Esophagus squamous epithelium (tissue), 5 donors: ENCODE data around the gene SEC23B. TPM values are rescaled to one million over a fixed set of nuclear protein-coding genes. Genes with fewer than 3 reads are reported as not detected.
"Not testable (repeated sequence)": the region's sequence is repeated elsewhere in the genome, so short reads cannot be mapped to it uniquely, and the experiment has no call there.

Source experiments
- DNase-seq: peaks from one replicate; lab custom pipeline; 2025; lab: John Stamatoyannopoulos, UW
- H3K27ac ChIP-seq, 4 donors: fragments of 200-600 bp; sonication (generic); one replicate each; pipeline ENCODE4 v1.5.1; 2016 to 2019; ENCODE audit warnings: mild to moderate bottlenecking in 1 of 4
- H3K27me3 ChIP-seq, 4 donors: fragments of 200-600 bp; sonication (generic); 1 replicate in 3 of 4; 2 replicates in 1 of 4; pipeline versions ENCODE4 v1.5.1 to v1.6.0; 2017 to 2021; ENCODE audit warnings: antibody characterized with exemption in 1 of 4
- H3K36me3 ChIP-seq, 3 donors: fragments of 200-600 bp; sonication (generic); one replicate each; pipeline ENCODE4 v1.5.1; 2016 to 2019
- H3K4me1 ChIP-seq, 3 donors: fragments of 200-600 bp; sonication (generic); one replicate each; pipeline ENCODE4 v1.5.1; 2017 to 2019
- H3K4me3 ChIP-seq, 4 donors: fragments of 200-600 bp; sonication (generic); 1 replicate in 3 of 4; 2 replicates in 1 of 4; pipeline ENCODE4 v1.5.1; 2016 to 2019; ENCODE audit warnings: mild to moderate bottlenecking in 2 of 4, moderate library complexity in 1 of 4
- H3K9me3 ChIP-seq, 3 donors: fragments of 200-600 bp; sonication (generic); one replicate each; pipeline ENCODE4 v1.5.1; 2016 to 2019
- CTCF ChIP-seq, 6 experiments: fragments of 450-650 bp in 4 of 6; fragments of 200-600 bp in 2 of 6; sonication (generic) in 2 of 6; IDR thresholded peaks; one replicate each; pipeline ENCODE4 v1.5.1; 2016 to 2019; ENCODE audit warnings: antibody characterized with exemption in 6 of 6, mild to moderate bottlenecking in 4 of 6, moderate library complexity in 4 of 6
- POLR2A ChIP-seq, 4 donors: fragments of 450-650 bp; IDR thresholded peaks; one replicate each; pipeline ENCODE4 v1.6.1; 2017; ENCODE audit warnings: antibody characterized with exemption in 4 of 4, mild to moderate bottlenecking in 4 of 4, moderate library complexity in 3 of 4
- WGBS, 2 donors: methylation state at CpG; one replicate each; pipeline ENCODE4 v1.1.5; 2018; 5-methylcytosine and 5-hydroxymethylcytosine counted together
- intact Hi-C: fragments of 100-400 bp; cut with DNase I; formaldehyde crosslinking; loops from one replicate; pipeline ENCODE4 v1.15.0; 2022
- total RNA-seq, 4 donors: library from RNA; depleted of rRNA; stranded (reverse); fragments of >200 nt; gene quantifications; one replicate each; pipeline ENCODE4 v1.1.0, GENCODE V29; 2016
- donor health status: DM: yes; HTN: yes; CAD: no.

The SEC23B gene
- total RNA-seq, 4 donors from 2014 or later, result 37.6 to 72.3 (median 43.9) TPM

GRCh38 chr20:18511571-18511970, 3.8 kb downstream of the SEC23B start:
- Histone ChIP-seq H3K36me3 (peaks cover 0 to 73% (median 0%) of the 10 kb centered on the region in 3 donors), H3K27ac (no peak overlapping the region), H3K4me3 (no peak overlapping the region), H3K4me1 (peaks cover 9 to 23% (median 12%) of the 10 kb centered on the region in 3 donors), H3K9me3 (no peaks in the 10 kb centered on the region), H3K27me3 (no peaks in the 10 kb centered on the region)
- intact Hi-C loops, result no loop called here
- TF ChIP-seq CTCF (IDR thresholded peaks at IDR 0.05) (no peak), POLR2A (IDR thresholded peaks at IDR 0.05) (no peak)
- WGBS, 2 donors, result 81 to 87% methylated on average over 1 of the region's 1 CpG
- no peak for DNase-seq

- no peaks in the 10 kb centered on the region for H3K27me3 ChIP-seq
- TF ChIP-seq CTCF (IDR thresholded peaks at IDR 0.05), result no peak
- TF ChIP-seq POLR2A (IDR thresholded peaks at IDR 0.05), result no peak
- DNase-seq, result no peak
- H3K27ac ChIP-seq, result no peak overlapping the region
- peaks cover 8 to 16% (median 10%) of the 10 kb centered on the region in 3 donors for H3K4me1 ChIP-seq
- peaks cover 0 to 89% (median 0%) of the 10 kb centered on the region in 3 donors for H3K36me3 ChIP-seq
- 81 to 85% methylated on average over 7 of the region's 7 CpGs for WGBS, 2 donors
- no peak overlapping the region for H3K4me3 ChIP-seq
- intact Hi-C loops, result no loop called here
- H3K9me3 ChIP-seq, result no peaks in the 10 kb centered on the region
These were observed 5.5 kb downstream of the SEC23B start for GRCh38 chr20:18513208-18513607.

DNA sequence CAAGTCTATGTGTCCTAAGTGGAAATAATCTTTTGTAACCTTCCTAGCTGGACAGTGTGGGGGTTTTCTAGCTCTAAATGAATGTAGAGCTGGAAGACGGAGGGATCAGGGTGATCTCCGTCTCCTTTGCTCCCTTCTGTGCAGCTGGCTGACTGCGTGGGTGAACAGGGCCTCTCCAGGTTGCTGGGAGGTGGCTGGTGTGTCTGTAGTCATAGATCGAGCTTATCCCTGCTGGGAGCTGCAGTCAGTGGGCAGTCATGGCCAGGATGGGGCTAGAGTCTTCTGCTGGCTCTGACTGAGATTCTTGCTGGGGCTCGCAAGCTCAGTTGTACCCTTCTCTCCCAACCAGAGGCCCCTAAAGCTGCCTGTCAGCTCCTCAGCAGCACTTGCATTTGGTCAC, 6.4 kb downstream of the SEC23B start:
- H3K4me1 ChIP-seq, result peaks cover under 1 to 7% (median under 1%) of the 10 kb centered on the region in 3 donors
- no peak overlapping the region for H3K4me3 ChIP-seq
- no peak for DNase-seq
- no peaks in the 10 kb centered on the region for H3K9me3 ChIP-seq
- WGBS, 2 donors, result 88 to 97% methylated on average over 4 to 5 of the region's 5 CpGs
- H3K27me3 ChIP-seq, result no peaks in the 10 kb centered on the region
- intact Hi-C loops, result no loop called here
- TF ChIP-seq CTCF (IDR thresholded peaks at IDR 0.05) (no peak), POLR2A (IDR thresholded peaks at IDR 0.05) (no peak)
- peaks cover 0 to 96% (median 0%) of the 10 kb centered on the region in 3 donors for H3K36me3 ChIP-seq
- no peak overlapping the region for H3K27ac ChIP-seq

DNA sequence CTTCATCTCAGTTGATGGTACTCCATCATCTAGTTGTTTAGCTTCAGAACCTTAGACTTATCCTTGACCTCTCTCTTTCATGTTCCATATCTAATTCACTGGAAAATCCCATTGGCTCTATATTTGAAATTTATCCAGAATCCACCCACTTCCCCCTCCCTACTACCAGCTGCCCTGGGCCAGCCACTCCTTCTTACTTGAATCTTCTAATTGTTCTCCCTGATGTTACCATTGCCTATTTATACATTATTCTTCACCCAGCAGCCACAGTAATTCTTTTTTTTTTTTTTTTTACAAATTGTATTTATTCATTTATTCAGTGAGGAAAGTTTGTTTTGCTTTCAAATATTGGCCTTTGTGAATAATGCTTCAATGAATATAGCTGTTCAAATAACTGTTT, 8.2 kb downstream of the SEC23B start:
- H3K27ac ChIP-seq, result no peak overlapping the region
- no peak overlapping the region for H3K4me3 ChIP-seq
- intact Hi-C loops, result no loop called here
- H3K4me1 ChIP-seq, result no peaks in the 10 kb centered on the region
- peaks cover 0 to 96% (median 0%) of the 10 kb centered on the region in 3 donors for H3K36me3 ChIP-seq
- TF ChIP-seq POLR2A (IDR thresholded peaks at IDR 0.05) (no peak), CTCF (IDR thresholded peaks at IDR 0.05) (no peak)
- H3K9me3 ChIP-seq, result no peaks in the 10 kb centered on the region
- DNase-seq, result no peak
- no peaks in the 10 kb centered on the region for H3K27me3 ChIP-seq

GRCh38 chr20:18522066-18522465, 14.3 kb downstream of the SEC23B start:
- H3K4me1 ChIP-seq, H3K4me3 ChIP-seq, H3K9me3 ChIP-seq, intact Hi-C loops, DNase-seq, H3K27ac ChIP-seq, H3K27me3 ChIP-seq: not testable (repeated sequence)
- WGBS, 2 donors, result 91 to 94% methylated on average over 9 of the region's 9 CpGs
- H3K36me3 ChIP-seq, result peaks cover 23 to 93% (median 25%) of the 10 kb centered on the region in 3 donors

DNA sequence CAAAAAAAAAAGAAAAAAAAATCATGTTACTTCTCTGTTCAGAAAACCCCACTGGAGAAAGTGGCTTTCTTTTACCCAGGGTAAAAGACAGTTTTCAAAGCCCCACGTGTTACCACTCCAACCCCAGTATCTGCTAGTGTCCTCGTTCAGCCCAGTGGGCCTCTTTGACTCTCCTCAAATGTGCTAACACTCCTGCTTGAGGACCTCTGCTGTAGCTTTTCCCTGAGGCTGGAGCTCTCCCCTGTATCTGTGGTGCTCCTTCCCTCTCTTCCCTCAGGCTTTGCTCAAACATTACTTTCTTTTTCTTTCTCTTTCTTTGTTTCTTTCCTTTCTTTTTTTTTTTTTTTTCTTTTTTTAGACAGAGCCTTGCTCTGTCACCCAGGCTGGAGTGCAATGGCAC, 15.3 kb downstream of the SEC23B start:
- no peak for TF ChIP-seq POLR2A (IDR thresholded peaks at IDR 0.05)
- TF ChIP-seq CTCF (IDR thresholded peaks at IDR 0.05), result no peak

More for the DNA sequence above, 15.3 kb downstream of the SEC23B start:
- DNase-seq, result no peak
- 89 to 94% methylated on average over 2 of the region's 2 CpGs for WGBS, 2 donors
- intact Hi-C loops, result no loop called here
- Histone ChIP-seq H3K4me1 (no peaks in the 10 kb centered on the region), H3K27me3 (no peaks in the 10 kb centered on the region), H3K27ac (no peak overlapping the region), H3K36me3 (peaks cover 33 to 93% (median 33%) of the 10 kb centered on the region in 3 donors), H3K9me3 (no peaks in the 10 kb centered on the region), H3K4me3 (no peak overlapping the region)
